GM21515 (cell line): ENCODE results near the gene SRMS.

Experiments
- ATAC-seq: cut with Tn5 transposase; IDR thresholded peaks from one replicate; pipeline ENCODE4 v1.9.1; 2021; ENCODE audit not compliant: unreplicated experiment

Gene SRMS

DNA sequence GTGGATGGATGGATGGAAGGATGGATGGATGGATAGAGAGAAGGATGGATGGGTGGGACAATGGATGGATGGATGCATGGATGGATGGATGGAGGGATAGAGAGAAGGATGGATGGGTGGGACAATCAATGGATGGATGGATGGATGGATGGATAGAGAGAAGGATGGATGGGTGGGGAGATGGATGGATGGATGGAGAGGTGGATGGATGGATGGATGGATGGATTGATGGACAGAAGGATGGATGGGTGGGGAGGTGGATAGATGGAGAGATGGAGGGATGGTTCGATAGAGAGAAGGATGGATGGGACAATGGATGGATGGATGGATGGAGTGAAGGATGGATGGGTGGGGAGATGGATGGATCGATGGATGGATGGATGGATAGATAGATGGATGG is 55.0 kb downstream of the SRMS start:
- no peak for ATAC-seq

- ATAC-seq = no peak
Measured at GRCh38 chr20:63491635-63492230, 55.8 kb downstream of the SRMS start.

- ATAC-seq = no peak
Measured at GRCh38 chr20:63491078-63491477, 56.5 kb downstream of the SRMS start.
